ENCODE measurements around the gene ZNF827. TPM values are rescaled to one million over a fixed set of nuclear protein-coding genes. Genes with fewer than 3 reads are reported as not detected.

Gene ZNF827
- total and polyA plus RNA-seq, 8 donors, result 3.8 to 13.8 (median 5.1) TPM

GRCh38 chr4:145909773-145910172, 28.9 kb downstream of the ZNF827 start:
- H3K27me3 ChIP-seq, result no peaks in the 10 kb centered on the region
- H3K27ac ChIP-seq, result peak overlapping the region; percentile 7 to 60 (median 31)
- FAIRE-seq (no peak), DNase-seq (peak in 2 of 6 donors; percentile 10 to 16), ATAC-seq (peak; percentile 36 to 62 (median 50))
- peaks cover 6 to 13% (median 8%) of the 10 kb centered on the region in 3 donors for H3K4me1 ChIP-seq
- intact Hi-C loops (cut with DNase I), result no loop called here
- peak overlapping the region in 2 of 4 donors; percentile 27 to 28 for H3K4me3 ChIP-seq
- 58 to 60% methylated on average over 12 of the region's 12 CpGs for WGBS, 2 donors
- no peaks in the 10 kb centered on the region for H3K36me3 ChIP-seq
- H3K9me3 ChIP-seq, result no peaks in the 10 kb centered on the region
- no peak for TF ChIP-seq CTCF (IDR thresholded peaks at IDR 0.05)

- H3K4me1 ChIP-seq, result peaks cover 3 to 12% (median 4%) of the 10 kb centered on the region in 3 donors
- H3K27me3 ChIP-seq, result no peaks in the 10 kb centered on the region
- TF ChIP-seq CTCF (IDR thresholded peaks at IDR 0.05), result no peak
- H3K27ac ChIP-seq, result peak overlapping the region; percentile 7 to 60 (median 31)
- H3K9me3 ChIP-seq, result no peaks in the 10 kb centered on the region
- no peaks in the 10 kb centered on the region for H3K36me3 ChIP-seq
- ATAC-seq (peak; percentile 90 to 95 (median 93)), FAIRE-seq (peak; percentile 71), DNase-seq (peak in 4 of 6 donors; percentile 50 to 68 (median 54))
- WGBS, 2 donors, result 63 to 67% methylated on average over 7 of the region's 7 CpGs
- intact Hi-C loops (cut with DNase I), result no loop called here
- peak overlapping the region in 2 of 4 donors; percentile 27 to 28 for H3K4me3 ChIP-seq
These were observed 29.3 kb downstream of the ZNF827 start for GRCh38 chr4:145909281-145909715.

- H3K4me1 ChIP-seq, result peaks cover 0 to 3% (median 0%) of the 10 kb centered on the region in 3 donors
- H3K36me3 ChIP-seq, result no peaks in the 10 kb centered on the region
- DNase-seq (no peak), ATAC-seq (no peak), FAIRE-seq (no peak)
- no peak for TF ChIP-seq CTCF (IDR thresholded peaks at IDR 0.05)
- WGBS, 2 donors, result 60 to 71% methylated on average over 3 of the region's 3 CpGs
- H3K4me3 ChIP-seq, result no peak overlapping the region
- no peak overlapping the region for H3K27ac ChIP-seq
- H3K27me3 ChIP-seq, result no peaks in the 10 kb centered on the region
- H3K9me3 ChIP-seq, result no peaks in the 10 kb centered on the region
- intact Hi-C loops (cut with DNase I), result no loop called here
These were observed 30.8 kb downstream of the ZNF827 start for GRCh38 chr4:145907812-145908211.

- Histone ChIP-seq H3K4me3 (no peak overlapping the region), H3K27ac (no peak overlapping the region), H3K36me3 (peaks cover 0 to 2% (median 0%) of the 10 kb centered on the region in 3 donors), H3K27me3 (no peaks in the 10 kb centered on the region), H3K9me3 (no peaks in the 10 kb centered on the region), H3K4me1 (peaks cover 0 to 3% (median 0%) of the 10 kb centered on the region in 3 donors)
- DNase-seq (no peak), ATAC-seq (peak in 3 of 4 donors; percentile 20 to 40 (median 29)), FAIRE-seq (no peak)
- no peak for TF ChIP-seq CTCF (IDR thresholded peaks at IDR 0.05)
- intact Hi-C loops (cut with DNase I), result no loop called here
- 37 to 48% methylated on average over 4 of the region's 4 CpGs for WGBS, 2 donors
These were observed 31.2 kb downstream of the ZNF827 start for GRCh38 chr4:145907390-145907789.

- peaks cover 3 to 10% (median 7%) of the 10 kb centered on the region in 3 donors for H3K4me1 ChIP-seq
- H3K36me3 ChIP-seq, result peaks cover 0 to 5% (median 0%) of the 10 kb centered on the region in 3 donors
- H3K9me3 ChIP-seq, result no peaks in the 10 kb centered on the region
- H3K4me3 ChIP-seq, result no peak overlapping the region
- no peak for TF ChIP-seq CTCF (IDR thresholded peaks at IDR 0.05)
- H3K27me3 ChIP-seq, result no peaks in the 10 kb centered on the region
- ATAC-seq (no peak), FAIRE-seq (no peak), DNase-seq (no peak)
- H3K27ac ChIP-seq, result no peak overlapping the region
- 87 to 90% methylated on average over 7 of the region's 7 CpGs for WGBS, 2 donors
- intact Hi-C loops (cut with DNase I), result no loop called here
These were observed 34.0 kb downstream of the ZNF827 start for GRCh38 chr4:145904413-145905177.
